ENCODE measurements around the gene LAMB4.
A peak's percentile ranks its signal among the peaks of the same experiment; 100 is the strongest.

LAMB4 gene

DNA sequence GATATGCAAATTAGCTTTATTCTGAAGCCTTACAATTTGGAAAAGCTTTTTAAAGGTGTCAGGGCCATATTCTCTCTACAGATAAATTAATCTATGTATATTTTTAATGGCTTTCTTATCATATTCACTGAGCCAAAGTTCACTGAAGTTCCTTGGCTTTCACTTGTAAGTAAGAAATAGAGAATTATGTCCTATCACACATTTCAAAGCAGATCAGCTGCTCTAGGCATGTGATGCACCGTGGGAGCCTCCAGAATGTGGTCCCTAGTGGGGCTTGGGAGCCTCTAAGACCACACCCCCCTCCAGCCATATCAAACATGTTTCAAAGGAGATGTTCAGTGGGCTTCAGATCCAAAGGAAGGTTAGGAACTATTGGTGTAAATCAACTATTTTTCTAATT lies 51.5 kb downstream of the LAMB4 start:
- no peak for DNase-seq

DNA sequence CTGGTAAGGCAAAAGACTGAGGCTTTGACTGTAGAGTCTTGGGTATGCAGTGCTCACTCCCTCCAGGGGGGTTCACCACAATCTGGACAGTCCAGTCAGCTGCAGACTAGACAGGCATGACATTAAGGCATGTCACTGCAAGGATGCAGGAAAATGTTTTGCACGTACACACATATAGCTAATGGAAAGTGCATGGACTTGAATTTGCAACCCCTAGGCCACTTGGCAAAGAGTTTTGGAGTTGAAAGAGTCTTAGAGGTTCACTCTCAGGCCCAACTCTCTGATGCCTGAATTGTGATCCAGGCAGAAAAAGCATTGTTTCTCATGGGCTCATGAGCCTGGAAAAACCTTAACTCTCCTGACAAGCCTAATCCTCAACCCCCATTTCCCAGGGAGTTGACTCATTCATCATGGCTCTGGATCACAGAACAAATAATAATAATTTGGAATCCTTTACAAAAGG lies 51.9 kb downstream of the LAMB4 start:
- DNase-seq: no peak

DNA sequence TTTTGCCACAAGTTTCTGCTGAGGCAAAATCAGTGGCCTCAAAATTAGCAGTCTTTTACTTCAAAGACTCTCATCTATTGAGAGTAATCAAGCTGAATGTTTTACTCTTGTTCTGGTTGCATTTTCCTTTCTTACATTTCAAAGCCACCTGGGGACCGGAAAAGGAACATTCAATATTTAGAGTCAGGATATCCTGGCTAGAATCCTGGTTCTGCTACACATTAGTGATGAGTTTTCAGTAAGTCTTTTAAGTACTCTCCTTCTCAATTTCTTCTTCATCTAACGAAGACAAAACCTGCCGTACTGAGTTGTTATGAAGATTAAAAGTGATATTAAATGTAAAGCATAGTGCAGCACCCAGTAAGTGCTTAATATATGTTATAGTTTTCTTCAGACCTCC lies 52.5 kb downstream of the LAMB4 start:
- DNase-seq: no peak

DNA sequence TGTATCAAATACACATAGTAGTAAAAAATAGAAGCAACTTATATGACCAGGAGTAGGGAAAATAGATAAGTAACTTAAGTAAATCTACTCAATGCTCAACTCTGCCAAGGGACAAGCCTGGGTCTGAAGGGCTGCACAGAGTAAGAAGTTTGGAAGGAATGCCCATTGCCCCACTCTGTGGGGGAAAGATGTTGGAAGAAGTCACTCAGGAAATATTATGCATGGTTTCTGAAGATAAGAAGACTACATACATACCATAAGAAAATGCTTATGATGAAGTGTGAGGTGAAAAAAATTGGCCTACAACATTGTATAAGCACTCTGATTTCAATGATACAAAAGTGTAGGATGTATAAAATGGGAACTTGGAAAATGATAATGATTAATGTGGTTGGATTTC lies 54.0 kb downstream of the LAMB4 start:
- DNase-seq: no peak

DNA sequence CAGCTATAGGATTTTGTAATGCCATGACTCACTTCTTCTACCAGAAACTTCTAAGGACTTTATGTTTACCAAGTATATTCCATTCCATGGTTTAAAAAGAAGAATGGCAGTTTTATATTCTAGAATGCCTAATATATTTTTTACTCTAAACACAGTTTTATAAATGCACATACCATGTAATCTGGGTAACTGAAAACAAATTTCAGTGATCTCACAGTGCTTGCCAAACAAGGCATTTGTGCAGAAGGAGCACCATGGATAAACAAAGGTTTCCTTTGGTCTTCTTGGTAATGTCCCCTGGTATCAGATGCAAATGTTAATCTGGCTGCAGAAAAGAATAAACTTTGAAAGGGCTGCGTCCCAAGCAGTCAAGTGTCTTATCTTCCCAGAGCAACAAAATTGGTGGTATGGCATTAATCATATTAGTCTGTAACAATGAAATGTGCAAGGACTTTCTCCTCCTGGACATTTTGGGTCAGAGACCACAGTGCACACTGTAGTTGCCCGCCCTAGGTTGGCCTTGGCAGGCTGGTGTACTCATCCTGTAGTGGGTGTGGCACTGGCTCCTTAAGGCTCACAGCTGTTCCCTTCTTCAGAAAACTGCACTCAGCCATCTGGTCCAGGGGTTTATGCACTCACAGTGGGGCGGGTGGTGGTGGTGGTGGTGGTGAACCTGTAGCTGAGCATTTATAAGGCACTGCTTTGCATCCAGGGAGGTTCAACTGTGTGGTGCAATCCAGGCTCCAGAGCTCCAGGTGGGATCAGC lies 56.7 kb downstream of the LAMB4 start:
- DNase-seq: no peak

DNA sequence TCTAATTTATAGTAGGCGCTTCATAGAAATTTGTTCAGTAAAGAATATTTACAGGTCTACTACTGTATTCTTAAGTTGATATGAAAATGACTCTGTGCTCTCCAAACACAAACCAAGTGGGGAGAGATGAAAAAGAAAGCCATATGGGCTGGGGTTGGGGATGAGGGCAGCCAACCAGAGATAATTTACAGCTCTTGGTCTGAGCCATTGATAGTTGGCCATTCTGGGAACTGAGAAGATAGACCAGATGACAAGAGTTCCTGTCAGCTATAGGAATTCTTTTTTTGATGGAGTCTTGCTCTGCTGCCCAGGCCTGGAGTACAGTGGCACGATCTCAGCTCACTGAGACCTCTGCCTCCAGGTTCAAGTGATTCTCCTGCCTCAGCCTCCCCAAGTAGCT lies 57.4 kb downstream of the LAMB4 start:
- DNase-seq: no peak

DNA sequence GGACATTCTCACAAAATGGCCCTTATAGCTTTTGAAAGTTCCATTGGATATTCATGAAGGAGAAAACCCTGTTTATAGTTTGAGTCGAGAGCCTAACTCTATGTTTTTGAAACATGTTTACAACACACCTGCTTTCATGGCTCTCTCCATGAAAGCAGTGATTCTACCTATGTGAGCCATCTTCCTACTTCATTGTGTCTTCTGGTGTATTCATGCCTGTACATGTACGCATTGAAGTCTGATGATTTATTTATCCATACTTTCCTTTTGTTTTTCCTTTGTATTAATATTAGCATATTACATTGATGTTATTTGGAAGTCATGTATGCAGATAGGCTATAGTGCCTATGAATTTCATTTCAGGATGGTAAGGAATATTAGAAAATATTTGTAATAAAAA lies 58.0 kb downstream of the LAMB4 start:
- DNase-seq: no peak

DNA sequence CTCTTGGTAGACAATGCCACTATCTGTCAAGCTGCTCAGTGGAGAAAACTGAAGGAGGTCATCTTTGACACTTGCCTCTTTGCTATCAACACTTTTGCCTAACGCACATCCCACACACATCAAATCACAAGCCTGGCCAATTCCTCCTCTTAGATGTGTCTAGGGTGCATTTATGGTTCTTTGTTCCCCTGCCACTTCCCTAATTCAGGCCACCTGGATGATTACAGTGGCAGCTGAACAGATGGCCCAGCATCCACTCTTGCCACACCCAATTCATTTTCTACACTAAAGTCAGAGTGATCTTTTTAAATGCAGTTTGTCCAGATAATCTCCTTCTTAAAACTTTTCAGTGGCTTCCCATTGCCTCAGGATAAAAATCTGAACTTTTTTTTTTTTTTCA lies 58.6 kb downstream of the LAMB4 start:
- no peak for DNase-seq

DNA sequence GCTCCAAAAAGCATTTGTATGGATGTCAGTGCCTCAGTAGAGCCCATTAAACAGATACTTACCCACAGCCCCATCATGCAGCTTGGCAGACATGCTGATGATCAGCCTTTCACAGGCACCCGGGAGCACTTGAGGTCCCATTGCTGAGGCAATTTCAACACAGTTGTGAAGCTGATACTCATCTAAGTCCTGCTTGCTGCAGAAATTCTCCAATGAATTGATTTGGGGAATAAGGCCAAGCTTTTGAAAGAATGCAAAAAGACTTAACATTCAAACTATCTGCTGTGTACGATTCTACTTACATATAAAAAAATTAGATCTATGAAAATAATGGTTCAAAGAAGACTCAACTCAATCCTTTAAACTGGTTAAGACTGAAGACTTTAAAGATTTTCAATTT lies 60.5 kb downstream of the LAMB4 start:
- no peak for DNase-seq

DNA sequence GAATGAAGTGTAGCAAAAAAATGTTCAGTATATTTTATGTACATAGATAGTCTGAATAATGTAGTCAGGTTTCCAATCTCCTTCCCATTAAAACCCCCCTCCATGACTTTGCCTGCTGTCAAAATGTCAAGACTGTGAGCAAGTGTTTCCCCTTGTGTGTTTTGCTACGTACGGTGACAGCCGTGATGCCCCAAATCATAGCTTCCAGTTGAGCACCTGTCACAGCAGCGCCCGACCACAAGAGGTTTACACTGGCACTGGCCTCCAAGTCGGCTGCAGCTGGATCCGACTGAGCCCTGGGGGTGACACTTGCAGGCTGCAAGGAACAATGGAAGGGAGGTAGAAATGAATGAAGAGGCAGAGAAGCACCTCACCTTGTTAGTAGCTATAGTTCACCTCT lies 62.3 kb downstream of the LAMB4 start:
- DNase-seq: no peak

DNA sequence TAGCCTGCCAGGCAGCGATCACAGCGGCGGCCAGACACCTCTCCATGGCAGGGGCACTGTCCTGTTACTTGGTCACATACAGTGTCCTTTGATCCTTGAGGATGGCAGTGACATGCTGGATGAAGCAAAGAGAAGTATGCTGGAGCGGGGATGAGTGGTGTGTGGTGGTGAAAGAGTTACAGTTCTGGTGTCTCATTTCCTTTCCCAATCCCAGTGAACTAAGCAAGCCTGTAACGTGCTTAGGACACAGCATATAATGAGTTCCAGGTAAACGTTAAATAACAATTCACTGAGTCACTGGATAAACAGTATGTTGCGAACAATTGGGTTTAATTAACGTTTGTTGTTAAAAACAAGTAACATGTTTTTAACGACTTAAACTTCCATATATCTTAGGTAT lies 63.7 kb downstream of the LAMB4 start:
- DNase-seq: no peak

DNA sequence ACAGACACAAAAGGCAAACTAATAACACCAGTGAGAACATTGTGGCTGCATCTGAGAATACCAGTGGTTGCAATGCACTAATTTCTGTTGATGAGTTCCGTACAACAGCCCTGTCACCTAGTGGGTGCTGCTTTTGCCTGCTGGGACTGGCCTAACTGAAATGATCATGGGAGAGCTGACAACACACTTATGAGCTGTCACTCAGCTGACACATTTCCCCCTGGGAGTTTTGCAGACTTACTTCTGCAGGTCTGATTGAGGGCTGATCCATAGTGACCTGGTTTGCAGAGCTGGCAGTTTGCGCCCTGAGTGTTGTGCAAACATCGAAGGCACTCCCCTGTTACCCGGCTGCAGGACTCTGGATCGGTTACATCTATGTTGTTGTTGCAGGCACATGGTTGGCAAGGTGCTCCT lies 66.6 kb downstream of the LAMB4 start:
- DNase-seq: no peak

DNA sequence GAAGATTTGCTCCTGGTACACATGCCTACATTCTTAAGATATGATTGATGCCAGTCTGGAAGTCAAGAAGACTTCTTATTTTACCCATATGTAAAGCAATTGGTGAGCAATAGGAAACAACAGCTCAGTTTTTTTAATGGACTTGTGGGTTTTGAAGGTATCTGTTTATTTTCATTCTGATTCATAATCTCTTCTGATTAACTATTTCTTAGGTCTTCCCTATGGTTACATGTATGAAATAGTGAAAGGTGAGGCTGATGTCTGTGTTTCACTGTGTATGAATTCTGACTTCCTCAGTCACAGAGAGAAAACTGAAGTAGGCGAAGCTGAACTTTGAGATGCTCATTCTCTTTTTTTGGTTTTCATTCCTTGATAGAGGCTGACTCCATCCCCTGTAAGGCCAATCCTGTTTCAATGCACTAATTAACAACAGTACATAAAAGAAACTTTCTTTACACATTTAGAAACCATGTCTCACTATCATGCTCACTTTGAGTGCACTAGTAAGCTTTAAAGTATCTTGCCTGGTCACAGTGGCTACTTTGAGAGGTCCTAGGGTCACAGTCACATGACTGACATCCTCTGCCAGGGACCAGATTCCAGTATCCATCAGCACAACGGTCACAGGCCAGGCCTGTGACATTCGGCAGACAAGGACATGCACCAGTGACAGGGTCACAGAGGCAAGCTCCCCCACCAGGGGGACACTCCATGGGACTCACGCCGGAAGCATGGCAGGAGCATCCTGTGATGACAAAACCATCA lies 67.7 kb downstream of the LAMB4 start:
- DNase-seq: no peak

DNA sequence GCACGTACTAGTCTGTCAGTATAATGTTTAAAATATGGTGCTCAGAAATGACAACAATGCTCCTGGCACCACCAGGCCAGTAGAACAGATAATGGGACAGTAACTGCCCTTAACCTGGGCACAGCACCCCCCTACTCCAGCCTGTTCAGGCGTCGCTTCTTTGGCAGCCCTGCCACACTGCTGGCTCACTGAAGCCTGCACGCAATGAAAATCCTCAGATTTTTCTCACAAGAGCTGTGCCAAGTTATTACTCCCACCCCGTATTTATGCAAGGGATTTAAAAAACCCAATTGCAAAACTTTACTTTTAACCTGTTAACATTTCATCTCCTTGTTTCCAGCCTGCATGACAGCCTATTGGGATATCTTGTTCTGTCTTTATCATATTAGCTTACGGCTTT lies 70.6 kb downstream of the LAMB4 start:
- no peak for DNase-seq

DNA sequence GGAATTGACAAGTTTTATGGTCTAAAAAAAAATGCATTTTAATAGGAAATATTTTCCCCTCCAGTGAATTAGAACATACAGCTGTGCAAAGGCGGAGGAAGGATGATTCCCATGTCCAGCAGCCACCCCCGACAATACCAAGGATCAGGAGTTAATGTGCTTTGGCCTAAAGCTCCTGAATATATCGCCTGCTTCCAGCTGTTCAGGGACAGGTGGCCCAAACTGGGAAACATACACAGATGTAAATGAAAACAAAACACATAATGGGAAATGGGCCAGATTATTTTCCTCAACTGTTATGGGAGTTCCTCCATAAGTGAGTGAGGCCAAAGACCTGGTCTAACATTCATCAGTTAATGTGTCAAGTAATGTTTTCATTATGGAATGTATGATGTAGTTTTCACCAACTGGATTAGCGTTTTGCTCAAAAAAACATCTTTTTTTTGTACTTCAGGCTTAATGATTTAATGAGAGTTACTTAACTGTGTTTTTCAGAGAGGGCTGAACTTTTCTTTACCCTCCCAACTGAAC lies 72.1 kb downstream of the LAMB4 start:
- peak; percentile 63 for DNase-seq

DNA sequence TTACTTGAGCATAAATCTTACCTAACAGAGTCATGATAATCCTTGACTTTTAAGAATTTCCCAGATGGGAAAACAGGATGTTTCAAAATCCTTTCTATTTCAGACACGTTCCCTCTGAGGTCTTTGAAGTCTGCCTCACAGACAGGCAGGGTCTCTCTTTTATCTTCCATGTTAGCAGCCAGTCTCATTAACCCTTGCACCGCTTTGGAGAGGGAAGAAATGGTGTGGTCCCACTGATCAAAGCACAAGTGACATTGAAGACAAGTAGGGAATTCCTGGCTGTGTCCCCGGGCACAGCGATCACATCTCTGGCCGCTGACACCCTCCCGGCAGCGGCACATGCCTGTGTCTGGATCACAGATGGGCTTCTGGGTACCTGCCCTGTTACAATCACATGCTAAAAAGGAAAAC lies 74.5 kb downstream of the LAMB4 start:
- no peak for DNase-seq

DNA sequence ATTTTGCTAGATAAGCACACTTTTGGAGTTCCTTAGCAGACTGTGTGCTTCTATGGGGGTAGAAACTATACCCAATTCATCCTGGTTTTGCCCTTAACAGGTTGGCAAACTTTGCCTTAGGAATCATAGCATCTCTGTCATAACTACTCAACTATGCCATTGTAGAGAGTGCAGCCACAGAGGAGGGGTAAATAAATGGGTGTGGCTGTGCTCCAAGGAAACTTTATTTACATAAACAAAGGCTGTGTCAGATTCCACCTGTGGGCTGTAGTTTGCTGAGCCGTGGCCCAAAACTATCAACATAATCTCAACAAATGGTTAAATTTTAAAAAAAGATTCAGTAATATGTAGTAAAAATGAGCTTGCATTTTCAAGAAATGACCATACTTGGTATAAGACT lies 75.6 kb downstream of the LAMB4 start:
- DNase-seq: no peak

DNA sequence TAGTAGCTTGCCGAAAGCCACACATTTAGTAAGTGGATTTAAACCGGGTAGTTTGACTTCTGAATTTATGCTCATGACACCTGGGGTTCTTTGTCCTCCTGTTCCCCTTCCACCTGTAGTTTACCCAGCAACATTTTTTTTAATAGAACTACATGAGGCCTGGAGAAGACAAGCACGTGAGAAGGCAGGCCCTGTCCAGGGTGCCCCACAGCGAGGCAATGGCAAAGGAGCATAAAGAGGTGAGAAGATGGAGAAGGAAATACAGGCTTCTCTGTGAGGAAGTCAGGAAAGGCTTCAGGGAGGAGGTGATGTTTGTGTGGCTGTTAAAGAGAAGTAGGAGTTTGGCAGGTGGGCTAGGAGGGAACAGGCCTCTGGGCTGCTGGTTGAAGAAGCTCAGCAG lies 76.9 kb downstream of the LAMB4 start:
- no peak for DNase-seq

DNA sequence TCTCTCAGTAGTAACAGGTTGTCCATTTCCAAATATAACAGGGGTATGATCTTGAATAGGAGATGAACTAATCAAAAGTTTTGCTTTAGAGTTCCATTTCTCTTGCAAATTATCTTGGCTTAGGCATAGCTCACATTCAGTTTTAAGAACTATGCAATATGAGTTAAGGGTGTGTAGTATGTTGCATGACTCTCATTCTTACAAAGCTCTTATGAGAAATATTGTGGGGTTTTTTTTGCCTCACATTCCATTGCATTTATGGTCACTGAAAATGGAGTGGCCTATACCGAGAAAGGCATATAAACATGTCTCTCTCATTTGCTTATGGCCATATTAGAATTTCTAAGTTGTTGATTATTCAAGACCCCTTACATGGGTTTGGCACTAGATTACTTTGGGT lies 78.7 kb downstream of the LAMB4 start:
- no peak for DNase-seq

DNA sequence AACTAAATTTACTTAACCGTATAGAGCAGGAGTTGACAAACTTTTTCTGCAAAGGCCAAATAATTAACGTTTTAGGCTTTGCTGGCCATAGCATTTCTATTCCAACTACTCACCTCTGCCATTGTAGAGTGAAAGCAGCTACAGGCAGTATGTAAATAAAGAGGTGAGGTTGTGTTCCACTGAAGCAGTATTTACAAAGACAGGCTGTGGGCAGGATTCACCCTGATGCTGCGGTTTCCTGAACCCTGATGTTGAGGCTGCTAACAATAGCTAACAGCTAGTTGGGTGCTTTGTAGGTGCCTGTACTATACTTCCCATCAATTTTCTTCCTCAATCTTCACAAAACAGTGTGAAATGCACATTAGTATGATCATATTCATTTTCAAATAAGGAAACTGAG lies 80.2 kb downstream of the LAMB4 start:
- no peak for DNase-seq

DNA sequence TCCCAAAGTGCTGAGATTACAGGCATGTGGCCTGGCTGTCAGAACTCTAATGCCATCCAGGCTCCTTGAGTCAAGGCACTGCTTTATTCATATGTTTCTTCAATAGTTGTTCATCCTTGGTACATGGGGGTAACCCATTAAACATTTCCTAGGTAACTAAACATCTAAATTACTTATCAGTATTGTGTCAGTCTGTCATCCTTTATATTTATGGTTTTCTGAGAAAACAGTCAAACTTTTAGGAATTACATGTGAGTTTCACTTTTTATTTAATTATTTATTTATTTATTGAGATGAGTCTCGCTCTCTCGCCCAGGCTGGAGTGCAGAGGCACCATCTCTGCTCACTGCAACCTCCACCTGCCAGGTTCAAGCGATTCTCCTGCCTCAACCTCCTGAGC lies 81.7 kb downstream of the LAMB4 start:
- DNase-seq: no peak

DNA sequence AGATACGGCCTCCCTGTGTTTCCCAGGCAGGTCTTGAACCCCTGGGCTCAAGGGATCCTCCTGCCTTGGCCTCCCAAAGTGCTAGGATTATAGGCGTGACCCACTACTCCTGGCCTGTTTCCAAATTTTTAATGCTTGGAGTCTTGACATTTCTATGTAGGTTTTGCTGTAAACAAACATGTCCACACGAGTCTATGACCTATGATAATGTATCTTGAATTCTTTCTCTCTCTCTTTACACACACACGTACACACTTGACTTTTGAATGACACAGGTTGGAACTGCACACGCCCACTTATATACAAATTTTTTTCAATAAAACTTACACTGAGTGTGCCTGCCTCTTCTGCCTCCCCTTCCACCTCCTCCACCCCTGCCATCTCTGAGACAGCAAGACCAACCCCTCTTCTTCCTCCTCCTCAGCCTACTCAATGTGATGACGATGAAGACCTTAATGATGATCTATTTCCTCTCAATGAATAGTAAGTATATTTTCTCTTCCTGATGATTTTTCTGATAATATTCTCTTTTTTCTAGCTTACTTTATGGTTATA lies 83.1 kb downstream of the LAMB4 start:
- DNase-seq: no peak

DNA sequence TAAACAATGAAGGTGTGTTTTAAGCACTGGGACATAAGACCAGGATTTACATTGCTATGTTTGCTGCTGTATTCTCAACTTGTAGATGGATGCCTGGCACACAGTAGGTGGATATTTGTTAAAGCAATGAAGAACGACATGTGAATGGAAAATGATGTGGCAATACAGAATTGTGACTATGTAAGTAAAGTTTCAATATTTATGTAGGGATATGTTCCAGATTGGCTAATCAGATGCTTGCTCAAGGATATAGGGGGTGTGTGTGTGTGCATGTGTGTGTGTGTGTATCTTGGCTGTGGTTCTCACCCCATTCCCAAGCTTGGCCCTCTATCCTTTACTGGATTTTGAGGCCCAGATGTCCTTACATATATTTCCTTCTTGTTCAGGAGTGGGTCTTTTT lies 84.5 kb downstream of the LAMB4 start:
- no peak for DNase-seq

DNA sequence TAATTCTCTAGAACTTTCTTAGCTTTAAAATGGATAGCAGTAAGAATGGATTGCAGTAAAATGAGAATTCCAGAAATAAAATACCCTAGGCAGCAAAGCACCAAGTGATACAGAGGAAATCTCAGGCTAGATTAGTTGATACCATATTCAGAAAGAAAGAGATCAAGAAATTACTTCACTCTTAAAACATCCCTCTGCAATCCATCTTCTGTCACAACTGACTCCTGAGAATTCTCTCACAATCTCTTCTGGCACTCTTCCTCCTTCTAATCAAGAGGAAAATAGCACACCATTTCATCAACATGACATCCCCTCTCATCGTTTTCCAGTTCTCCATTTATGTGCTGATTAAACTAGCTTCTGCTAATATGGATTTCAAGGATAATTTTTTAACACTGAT lies 85.0 kb downstream of the LAMB4 start:
- no peak for DNase-seq
